Measurements from ENCODE around the gene GRHPR.
"Not testable (repeated sequence)": the region's sequence is repeated elsewhere in the genome, so short reads cannot be mapped to it uniquely, and the experiment has no call there.

Gene GRHPR

DNA sequence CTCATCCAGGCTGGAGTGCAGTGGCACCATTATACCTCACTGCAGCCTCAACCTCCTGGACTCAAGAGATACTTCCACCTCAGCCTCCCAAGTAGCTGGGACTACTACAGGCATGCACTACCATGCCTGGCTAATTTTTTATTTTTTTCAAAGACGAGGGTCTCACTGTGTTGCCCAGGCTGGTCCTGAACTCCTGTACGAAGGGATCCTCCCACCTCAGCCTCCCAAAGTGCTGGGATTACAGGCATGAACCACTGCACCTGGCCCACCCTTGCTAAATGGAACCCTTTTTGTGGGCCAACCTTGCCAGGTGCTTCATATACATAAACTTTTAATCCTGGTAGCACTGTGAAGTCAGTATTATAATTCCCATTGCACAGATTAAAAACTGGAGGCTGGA lies 1.0 kb downstream of the GRHPR start:
- H3K4me3 ChIP-seq (ENCODE audit: low read depth, low read length) = peak overlapping the region; percentile 78
- TF ChIP-seq, protein P1, sequence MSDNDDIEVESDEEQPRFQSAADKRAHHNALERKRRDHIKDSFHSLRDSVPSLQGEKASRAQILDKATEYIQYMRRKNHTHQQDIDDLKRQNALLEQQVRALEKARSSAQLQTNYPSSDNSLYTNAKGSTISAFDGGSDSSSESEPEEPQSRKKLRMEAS (IDR thresholded peaks at IDR 0.05; ENCODE audit: low read depth, low read length) = no peak
- TF ChIP-seq MYC (IDR thresholded peaks at IDR 0.05; ENCODE audit: low read depth, low read length) (no peak), POLR2A (IDR thresholded peaks at IDR 0.05; ENCODE audit: extremely low read depth, insufficient read length) (no peak)
- TF ChIP-seq, protein P2, sequence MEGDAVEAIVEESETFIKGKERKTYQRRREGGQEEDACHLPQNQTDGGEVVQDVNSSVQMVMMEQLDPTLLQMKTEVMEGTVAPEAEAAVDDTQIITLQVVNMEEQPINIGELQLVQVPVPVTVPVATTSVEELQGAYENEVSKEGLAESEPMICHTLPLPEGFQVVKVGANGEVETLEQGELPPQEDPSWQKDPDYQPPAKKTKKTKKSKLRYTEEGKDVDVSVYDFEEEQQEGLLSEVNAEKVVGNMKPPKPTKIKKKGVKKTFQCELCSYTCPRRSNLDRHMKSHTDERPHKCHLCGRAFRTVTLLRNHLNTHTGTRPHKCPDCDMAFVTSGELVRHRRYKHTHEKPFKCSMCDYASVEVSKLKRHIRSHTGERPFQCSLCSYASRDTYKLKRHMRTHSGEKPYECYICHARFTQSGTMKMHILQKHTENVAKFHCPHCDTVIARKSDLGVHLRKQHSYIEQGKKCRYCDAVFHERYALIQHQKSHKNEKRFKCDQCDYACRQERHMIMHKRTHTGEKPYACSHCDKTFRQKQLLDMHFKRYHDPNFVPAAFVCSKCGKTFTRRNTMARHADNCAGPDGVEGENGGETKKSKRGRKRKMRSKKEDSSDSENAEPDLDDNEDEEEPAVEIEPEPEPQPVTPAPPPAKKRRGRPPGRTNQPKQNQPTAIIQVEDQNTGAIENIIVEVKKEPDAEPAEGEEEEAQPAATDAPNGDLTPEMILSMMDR (IDR thresholded peaks at IDR 0.05; ENCODE audit: low read depth, low read length) = no peak
- no peak for DNase-seq (ENCODE audit: low read depth)

DNA sequence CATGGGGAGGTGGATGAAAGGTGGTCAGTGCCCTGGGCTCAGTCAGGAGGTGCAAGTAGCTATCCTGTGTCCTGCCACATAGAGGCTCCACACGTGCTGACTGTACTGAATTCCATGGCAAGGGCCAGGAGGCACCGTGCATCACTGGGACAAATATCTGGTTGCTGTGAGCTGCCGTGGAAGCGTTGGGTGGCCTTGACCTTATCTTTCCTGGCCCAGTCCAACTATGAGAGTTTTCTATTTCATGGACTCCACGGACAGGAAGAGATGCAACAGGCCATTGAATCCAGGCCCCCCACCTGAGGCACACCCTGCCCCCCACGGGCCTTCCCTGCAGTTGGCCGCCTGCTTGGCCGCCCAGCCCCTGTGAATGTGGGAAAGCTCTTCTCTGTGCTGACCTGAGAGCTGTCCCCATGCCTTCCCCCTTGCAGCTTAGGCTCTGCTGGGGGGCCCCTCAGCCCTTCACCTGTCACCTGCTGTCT lies 1.7 kb downstream of the GRHPR start:
- no peak for DNase-seq (ENCODE audit: low read depth)
- no peak overlapping the region for H3K4me3 ChIP-seq (ENCODE audit: low read depth, low read length)
- TF ChIP-seq, protein P2 (IDR thresholded peaks at IDR 0.05; ENCODE audit: low read depth, low read length) = no peak
- TF ChIP-seq MYC (IDR thresholded peaks at IDR 0.05; ENCODE audit: low read depth, low read length) (no peak), POLR2A (IDR thresholded peaks at IDR 0.05; ENCODE audit: extremely low read depth, insufficient read length) (no peak)
- TF ChIP-seq, protein P1 (IDR thresholded peaks at IDR 0.05; ENCODE audit: low read depth, low read length) = no peak

DNA sequence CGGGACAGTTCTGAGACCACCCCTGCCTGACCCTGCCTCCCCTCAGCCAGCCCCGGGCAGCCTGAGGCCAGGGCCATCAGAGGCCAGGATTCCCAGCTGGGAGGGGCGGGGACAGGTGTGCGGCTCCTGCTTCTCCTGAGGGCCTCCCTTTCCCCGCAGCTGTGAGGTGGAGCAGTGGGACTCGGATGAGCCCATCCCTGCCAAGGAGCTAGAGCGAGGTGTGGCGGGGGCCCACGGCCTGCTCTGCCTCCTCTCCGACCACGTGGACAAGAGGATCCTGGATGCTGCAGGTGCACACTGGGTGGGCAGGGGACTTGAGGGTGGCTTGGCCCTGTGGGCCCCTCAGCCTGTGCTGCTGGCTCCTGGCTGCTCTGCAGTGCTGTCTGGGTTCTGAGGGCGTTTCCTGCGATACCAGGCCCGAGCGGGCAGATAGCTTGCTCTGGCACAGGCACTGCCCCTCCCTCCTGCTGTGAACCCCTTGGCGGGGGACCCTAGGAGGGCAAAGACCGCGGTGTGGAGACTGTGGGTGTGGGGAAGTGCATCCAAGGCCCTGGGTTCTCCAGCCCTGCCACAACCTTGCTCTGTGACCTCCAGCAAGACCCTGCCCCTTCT lies 2.3 kb downstream of the GRHPR start:
- no peak for DNase-seq (ENCODE audit: low read depth)
- H3K4me3 ChIP-seq (ENCODE audit: low read depth, low read length) = no peak overlapping the region
- no peak for TF ChIP-seq POLR2A (IDR thresholded peaks at IDR 0.05; ENCODE audit: extremely low read depth, insufficient read length)
- TF ChIP-seq, protein P1 (IDR thresholded peaks at IDR 0.05; ENCODE audit: low read depth, low read length) = no peak
- TF ChIP-seq, protein P2 (IDR thresholded peaks at IDR 0.05; ENCODE audit: low read depth, low read length) = no peak
- no peak for TF ChIP-seq MYC (IDR thresholded peaks at IDR 0.05; ENCODE audit: low read depth, low read length)

DNA sequence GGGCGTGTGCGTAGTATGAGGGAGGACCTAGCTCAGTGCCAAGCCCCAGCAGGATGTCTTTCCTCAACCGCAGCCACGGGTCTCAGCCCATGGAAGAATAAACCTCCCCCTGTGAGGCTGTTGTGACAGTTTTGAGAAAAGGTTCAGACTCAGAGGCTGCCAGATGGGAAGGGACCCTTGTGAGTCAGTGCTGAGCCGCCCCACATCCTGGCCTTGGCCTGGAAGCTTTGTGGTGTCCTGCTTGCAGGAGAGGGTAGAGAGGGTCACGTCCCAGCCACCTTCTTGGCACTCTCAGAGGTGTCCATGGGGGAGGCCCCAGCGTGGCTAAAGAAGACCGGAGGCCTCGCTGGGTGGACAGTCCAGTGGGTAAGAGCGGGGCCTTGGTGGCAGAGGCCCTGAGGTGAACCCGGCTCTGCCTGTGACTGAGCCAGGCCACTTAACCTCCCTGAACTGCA lies 2.8 kb downstream of the GRHPR start:
- TF ChIP-seq, protein P1 (IDR thresholded peaks at IDR 0.05; ENCODE audit: low read depth, low read length) = no peak
- TF ChIP-seq POLR2A (IDR thresholded peaks at IDR 0.05; ENCODE audit: extremely low read depth, insufficient read length) = no peak
- TF ChIP-seq, protein P2 (IDR thresholded peaks at IDR 0.05; ENCODE audit: low read depth, low read length) = no peak
- TF ChIP-seq MYC (IDR thresholded peaks at IDR 0.05; ENCODE audit: low read depth, low read length) = no peak
- peak; percentile 47 for DNase-seq (ENCODE audit: low read depth)
- H3K4me3 ChIP-seq (ENCODE audit: low read depth, low read length) = no peak overlapping the region

DNA sequence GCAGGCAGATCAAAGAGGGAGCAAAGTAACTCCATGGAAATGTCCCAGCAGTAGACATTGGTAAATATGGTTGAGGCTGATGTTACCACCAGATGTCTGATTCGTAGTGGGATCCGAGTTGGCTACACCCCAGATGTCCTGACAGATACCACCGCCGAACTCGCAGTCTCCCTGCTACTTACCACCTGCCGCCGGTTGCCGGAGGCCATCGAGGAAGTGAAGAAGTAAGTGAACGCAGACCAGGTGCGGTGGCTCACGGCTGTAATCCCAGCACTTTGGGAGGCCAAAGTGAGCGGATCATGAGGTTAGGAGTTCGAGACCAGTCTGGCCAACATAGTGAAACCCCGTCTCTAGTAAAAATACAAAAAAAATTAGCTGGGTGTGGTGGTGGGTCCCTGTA lies 3.9 kb downstream of the GRHPR start:
- not testable (repeated sequence) for H3K4me3 ChIP-seq (ENCODE audit: low read depth, low read length)

DNA sequence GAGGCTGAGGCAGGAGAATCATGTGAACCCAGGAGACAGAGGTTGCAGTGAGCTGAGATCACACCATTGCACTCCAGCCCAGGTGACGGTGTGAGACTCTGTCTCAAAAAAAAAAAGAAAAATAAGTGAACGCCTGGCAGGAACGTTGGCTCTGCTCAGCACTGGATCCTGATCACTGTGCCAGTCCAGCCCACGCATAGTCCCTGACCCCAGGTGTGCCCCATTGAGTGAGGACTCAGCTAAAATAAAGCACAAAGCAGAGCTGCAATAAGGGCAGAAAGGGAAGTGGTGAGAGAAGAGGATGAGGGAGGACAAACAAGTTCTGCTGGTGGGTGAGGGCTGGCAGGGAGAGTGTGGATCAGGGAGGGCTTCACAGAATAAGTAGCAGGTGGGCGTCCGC lies 4.3 kb downstream of the GRHPR start:
- no peak overlapping the region for H3K4me3 ChIP-seq (ENCODE audit: low read depth, low read length)
- no peak for TF ChIP-seq MYC (IDR thresholded peaks at IDR 0.05; ENCODE audit: low read depth, low read length)
- TF ChIP-seq, protein P1 (IDR thresholded peaks at IDR 0.05; ENCODE audit: low read depth, low read length) = no peak
- DNase-seq (ENCODE audit: low read depth) = no peak

More for the DNA sequence above, 3.9 kb downstream of the GRHPR start:
- not testable (repeated sequence) for DNase-seq (ENCODE audit: low read depth)
